Sigmoid colon (tissue), 7 donors: ENCODE measurements around the gene DSCAM. TPM values are rescaled to one million over a fixed set of nuclear protein-coding genes. Genes with fewer than 3 reads are reported as not detected.
"Not testable (repeated sequence)": the region's sequence is repeated elsewhere in the genome, so short reads cannot be mapped to it uniquely, and the experiment has no call there.

ENCODE experiments used
- DNase-seq: peaks from one replicate; pipeline ENCODE4 v3.0.0-alpha.2; 2019
- H3K27ac ChIP-seq, 4 donors: fragments of 200-600 bp; sonication (generic); one replicate each; pipeline ENCODE4 v1.5.1; 2016 to 2019; ENCODE audit warnings: mild to moderate bottlenecking in 1 of 4
- H3K27me3 ChIP-seq, 3 donors: fragments of 200-600 bp; sonication (generic); one replicate each; pipeline ENCODE4 v1.5.1; 2019; ENCODE audit warnings: mild to moderate bottlenecking in 1 of 3
- H3K36me3 ChIP-seq, 4 donors: fragments of 200-600 bp; sonication (generic); one replicate each; pipeline ENCODE4 v1.5.1; 2016 to 2019
- H3K4me1 ChIP-seq, 4 donors: fragments of 200-600 bp; sonication (generic); one replicate each; pipeline ENCODE4 v1.5.1; 2017 to 2019
- H3K4me3 ChIP-seq, 4 donors: fragments of 200-600 bp; sonication (generic); one replicate each; pipeline ENCODE4 v1.5.1; 2017 to 2019; ENCODE audit warnings: mild to moderate bottlenecking in 2 of 4, moderate library complexity in 1 of 4
- H3K9me3 ChIP-seq, 4 donors: fragments of 200-600 bp in 3 of 4; sonication (generic) in 3 of 4; one replicate each; pipeline versions ENCODE4 v1.5.1 to v1.6.1; 2013 to 2019
- CTCF ChIP-seq, 4 experiments: fragments of 450-650 bp in 3 of 4; fragments of 200-600 bp in 1 of 4; IDR thresholded peaks; one replicate each; pipeline ENCODE4 v1.5.1; 2016 to 2019; ENCODE audit warnings: antibody characterized with exemption in 4 of 4, mild to moderate bottlenecking in 3 of 4, moderate library complexity in 2 of 4
- EP300 ChIP-seq, 4 donors: sonication (generic); formaldehyde crosslinking; IDR thresholded peaks; one replicate each; pipeline ENCODE4 v1.6.1; 2017; ENCODE audit warnings: antibody characterized with exemption in 4 of 4
- POLR2A ChIP-seq, 2 donors: fragments of 450-650 bp; IDR thresholded peaks; one replicate each; pipeline ENCODE4 v1.6.1; 2016; ENCODE audit warnings: antibody characterized with exemption in 2 of 2, mild to moderate bottlenecking in 2 of 2, moderate library complexity in 2 of 2
- POLR2AphosphoS5 ChIP-seq, 4 donors: sonication (generic); formaldehyde crosslinking; IDR thresholded peaks; one replicate each; pipeline ENCODE4 v1.6.1; 2017; ENCODE audit warnings: antibody characterized with exemption in 4 of 4
- WGBS, 2 donors: extraction: QIAGEN DNeasy Blood & Tissue Kit; methylation state at CpG; one replicate each; pipeline ENCODE4 v1.1.7; 2013; 5-methylcytosine and 5-hydroxymethylcytosine counted together
- intact Hi-C: fragments of 100-400 bp; cut with DNase I; formaldehyde crosslinking; loops from one replicate; pipeline ENCODE4 v1.15.1; 2023
- polyA plus RNA-seq, 3 donors: library from polyadenylated mRNA; stranded (reverse); fragments of 200-250 nt; gene quantifications; one replicate each; pipeline ENCODE4 v1.2.3, GENCODE V29; 2013
- total RNA-seq, 4 donors: library from RNA; depleted of rRNA; stranded (reverse); fragments of >200 nt; gene quantifications; one replicate each; pipeline ENCODE4 v1.1.0, GENCODE V29; 2016
- donor health status: healthy with polysubstance abuse.
- donor health status: Bipolar disorder and iron deficiency.
- donor health status: healthy.

The DSCAM gene
- total and polyA plus RNA-seq, 7 donors: 0.17 to 0.55 (median 0.33) TPM; not detected in 2

DNA sequence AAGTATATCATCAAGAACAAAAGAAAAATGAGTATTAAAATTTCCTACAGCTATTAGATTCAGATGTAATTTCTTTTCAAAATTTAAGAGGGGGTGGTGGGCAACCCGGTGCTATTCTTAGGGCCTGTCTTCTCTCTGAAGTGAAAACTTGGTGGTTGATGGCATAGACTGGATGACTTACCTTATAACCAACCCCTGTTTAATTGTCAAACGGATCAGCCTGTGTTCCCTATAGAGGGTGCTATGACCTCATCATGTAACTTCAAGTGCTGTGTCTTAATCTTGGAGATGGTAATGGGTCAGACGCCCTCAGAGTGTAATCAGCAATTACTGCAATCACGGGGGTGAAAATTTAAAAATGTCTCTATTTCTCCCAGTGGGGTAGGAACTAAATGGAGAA lies 803.5 kb downstream of the DSCAM start:
- H3K4me1 ChIP-seq: peaks cover 0 to 21% (median 18%) of the 10 kb centered on the region in 4 donors
- no peak overlapping the region for H3K27ac ChIP-seq
- no peaks in the 10 kb centered on the region for H3K9me3 ChIP-seq
- TF ChIP-seq EP300 (IDR thresholded peaks at IDR 0.05) (no peak), POLR2A (IDR thresholded peaks at IDR 0.05) (no peak), CTCF (IDR thresholded peaks at IDR 0.05) (no peak), POLR2AphosphoS5 (IDR thresholded peaks at IDR 0.05) (no peak)
- H3K27me3 ChIP-seq: no peaks in the 10 kb centered on the region
- no peak for DNase-seq
- WGBS, 2 donors: 35 to 67% methylated on average over 4 of the region's 4 CpGs
- no peaks in the 10 kb centered on the region for H3K36me3 ChIP-seq
- intact Hi-C loops: loop anchor here (5.0 kb wide), 1 partner anchor 79 kb away; no protein-coding TSS in a partner anchor
- H3K4me3 ChIP-seq: no peak overlapping the region

- no peaks in the 10 kb centered on the region for H3K27me3 ChIP-seq
- no peaks in the 10 kb centered on the region for H3K9me3 ChIP-seq
- no peak overlapping the region for H3K4me3 ChIP-seq
- no peak overlapping the region for H3K27ac ChIP-seq
- no peaks in the 10 kb centered on the region for H3K36me3 ChIP-seq
- intact Hi-C loops: loop anchor here (5.0 kb wide), 1 partner anchor 81 kb away; no protein-coding TSS in a partner anchor
- no peak for TF ChIP-seq POLR2A (IDR thresholded peaks at IDR 0.05)
- no peak for TF ChIP-seq POLR2AphosphoS5 (IDR thresholded peaks at IDR 0.05)
- WGBS, 2 donors: 92 to 93% methylated on average over 6 of the region's 6 CpGs
- peaks cover 0 to 1% (median under 1%) of the 10 kb centered on the region in 4 donors for H3K4me1 ChIP-seq
- DNase-seq: no peak
These were observed 805.5 kb downstream of the DSCAM start for GRCh38 chr21:40041446-40041845.

- H3K27me3 ChIP-seq, H3K9me3 ChIP-seq, H3K4me3 ChIP-seq, DNase-seq, H3K27ac ChIP-seq, H3K36me3 ChIP-seq, intact Hi-C loops, H3K4me1 ChIP-seq: not testable (repeated sequence)
- 39 to 75% methylated on average over 25 of the region's 25 CpGs for WGBS, 2 donors
These were observed 813.7 kb downstream of the DSCAM start for GRCh38 chr21:40033156-40033782.

DNA sequence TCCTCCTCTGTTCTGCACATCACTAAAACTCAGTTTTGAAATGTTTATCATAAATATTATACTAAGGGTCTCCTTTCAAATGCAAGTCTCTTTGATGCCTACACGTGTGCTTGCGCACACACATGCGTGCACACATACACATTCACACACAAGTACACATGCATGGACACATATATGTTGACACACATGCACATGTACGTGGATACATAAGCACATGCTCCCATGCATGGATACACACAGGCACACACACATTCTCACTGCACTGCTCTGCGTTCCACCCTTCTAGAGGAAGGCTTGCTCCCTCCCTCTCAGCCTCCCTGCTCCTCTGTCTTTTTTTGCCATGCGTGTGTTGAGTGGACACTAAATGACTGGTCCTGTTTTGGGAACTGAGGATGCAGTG lies 817.1 kb downstream of the DSCAM start:
- no peaks in the 10 kb centered on the region for H3K4me1 ChIP-seq
- H3K9me3 ChIP-seq: no peaks in the 10 kb centered on the region
- WGBS, 2 donors: 92% methylated on average over 6 of the region's 6 CpGs
- intact Hi-C loops: no loop called here
- no peak overlapping the region for H3K27ac ChIP-seq
- no peaks in the 10 kb centered on the region for H3K36me3 ChIP-seq
- no peak overlapping the region for H3K4me3 ChIP-seq
- TF ChIP-seq EP300 (IDR thresholded peaks at IDR 0.05) (no peak), POLR2A (IDR thresholded peaks at IDR 0.05) (no peak), POLR2AphosphoS5 (IDR thresholded peaks at IDR 0.05) (no peak), CTCF (IDR thresholded peaks at IDR 0.05) (no peak)
- H3K27me3 ChIP-seq: no peaks in the 10 kb centered on the region
- no peak for DNase-seq

GRCh38 chr21:40028393-40028792 lies 818.6 kb downstream of the DSCAM start:
- H3K4me1 ChIP-seq, H3K27me3 ChIP-seq, DNase-seq, H3K27ac ChIP-seq, H3K9me3 ChIP-seq, intact Hi-C loops, H3K4me3 ChIP-seq, H3K36me3 ChIP-seq: not testable (repeated sequence)
- WGBS, 2 donors: 87% methylated on average over 19 of the region's 19 CpGs

DNA sequence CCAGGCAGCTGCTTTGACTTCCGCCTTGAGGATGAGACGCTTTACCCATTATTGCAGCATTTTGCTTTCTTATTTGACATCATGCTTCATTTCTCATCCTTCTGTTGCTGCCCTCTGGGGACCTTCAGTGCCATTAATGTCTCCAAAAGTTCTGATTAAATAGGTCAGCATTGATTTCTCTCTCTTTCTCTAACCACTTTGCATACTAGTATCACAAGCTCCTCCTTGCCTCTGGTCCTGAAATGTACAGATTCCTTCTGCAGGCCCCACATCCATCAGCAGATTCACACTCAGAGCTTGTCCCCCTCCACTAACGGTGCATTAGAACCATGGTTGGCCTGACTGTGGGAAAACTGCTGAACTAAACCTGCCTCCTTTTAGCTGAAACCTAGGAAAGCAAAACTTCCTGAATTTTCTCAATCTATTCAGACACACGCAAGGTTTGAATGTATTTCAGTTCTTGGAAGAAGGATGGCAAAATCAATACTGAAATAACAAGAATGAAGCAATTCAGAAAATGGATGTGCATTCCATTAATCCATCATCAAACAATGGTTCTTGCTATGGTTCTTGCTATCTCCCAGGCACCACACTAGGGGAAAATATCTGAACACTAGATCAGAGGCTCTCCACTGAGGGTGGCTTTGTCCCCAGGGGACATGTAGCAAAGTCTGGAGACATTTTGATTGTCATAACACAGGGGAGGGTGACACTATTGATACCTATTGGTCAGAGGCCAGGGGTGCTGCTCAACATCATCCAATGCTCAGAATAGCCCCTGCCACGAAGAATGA lies 825.2 kb downstream of the DSCAM start:
- TF ChIP-seq CTCF (IDR thresholded peaks at IDR 0.05): no peak
- TF ChIP-seq POLR2AphosphoS5 (IDR thresholded peaks at IDR 0.05): no peak
- TF ChIP-seq POLR2A (IDR thresholded peaks at IDR 0.05): no peak
- no peak for TF ChIP-seq EP300 (IDR thresholded peaks at IDR 0.05)
- Histone ChIP-seq H3K4me1 (no peaks in the 10 kb centered on the region), H3K36me3 (no peaks in the 10 kb centered on the region), H3K27ac (no peak overlapping the region), H3K4me3 (no peak overlapping the region), H3K27me3 (no peaks in the 10 kb centered on the region), H3K9me3 (no peaks in the 10 kb centered on the region)
- intact Hi-C loops: no loop called here
- WGBS, 2 donors: 66 to 86% methylated on average over 5 of the region's 5 CpGs
- no peak for DNase-seq
